Hepatocyte (in vitro differentiated cells): ENCODE measurements around the gene ARL10.

Experiments
- CTCF ChIP-seq: fragments of 200-600 bp; sonication (generic); IDR thresholded peaks from 2 replicates; pipeline ENCODE4 v1.5.1; 2016; ENCODE audit warnings: antibody characterized with exemption, mild to moderate bottlenecking; ENCODE audit not compliant: poor library complexity
- EZH2phosphoT487 ChIP-seq: fragments of 200-600 bp; sonication (generic); IDR thresholded peaks from one replicate; pipeline ENCODE4 v1.6.1; 2018; ENCODE audit warnings: antibody characterized with exemption, mild to moderate bottlenecking, low read depth, moderate library complexity; ENCODE audit not compliant: unreplicated experiment, severe bottlenecking

GRCh38 chr5:176415240-176415951, 50.1 kb downstream of the ARL10 start:
- no peak for TF ChIP-seq EZH2phosphoT487
- no peak for TF ChIP-seq CTCF
